Vagina (tissue), 2 donors: Measurements from ENCODE around the gene CHAF1A. TPM values are rescaled to one million over a fixed set of nuclear protein-coding genes. Genes with fewer than 3 reads are reported as not detected.

Source experiments
- DNase-seq, 2 donors: peaks; one replicate each; pipeline ENCODE4 v3.0.0-alpha.2; 2017; ENCODE audit errors: extremely low spot score in 2 of 2
- H3K27ac ChIP-seq: fragments of 200-600 bp; sonication (generic); one replicate; pipeline ENCODE4 v1.5.1; 2019
- H3K27me3 ChIP-seq: fragments of 200-600 bp; sonication (generic); one replicate; pipeline ENCODE4 v1.5.1; 2019
- H3K36me3 ChIP-seq, 2 donors: fragments of 200-600 bp; sonication (generic); one replicate each; pipeline ENCODE4 v1.5.1; 2017 to 2019
- H3K4me1 ChIP-seq: fragments of 200-600 bp; sonication (generic); one replicate; pipeline ENCODE4 v1.5.1; 2019
- H3K4me3 ChIP-seq, 2 donors: fragments of 200-600 bp; sonication (generic); 1 replicate in 1 of 2; 2 replicates in 1 of 2; pipeline ENCODE4 v1.5.1; 2016 to 2019
- H3K9me3 ChIP-seq: fragments of 200-600 bp; sonication (generic); one replicate; pipeline ENCODE4 v1.5.1; 2019
- CTCF ChIP-seq, 3 experiments: fragments of 450-650 bp in 2 of 3; fragments of 200-600 bp in 1 of 3; sonication (generic) in 1 of 3; IDR thresholded peaks; one replicate each; pipeline ENCODE4 v1.5.1; 2017 to 2019; ENCODE audit warnings: antibody characterized with exemption in 3 of 3, mild to moderate bottlenecking in 2 of 3, moderate library complexity in 2 of 3
- POLR2A ChIP-seq, 2 donors: fragments of 450-650 bp; IDR thresholded peaks; one replicate each; pipeline ENCODE4 v1.6.1; 2017; ENCODE audit warnings: antibody characterized with exemption in 2 of 2, mild to moderate bottlenecking in 2 of 2, moderate library complexity in 2 of 2
- POLR2AphosphoS5 ChIP-seq, 2 donors: sonication (generic); formaldehyde crosslinking; IDR thresholded peaks; one replicate each; pipeline ENCODE4 v1.9.0; 2017; ENCODE audit warnings: antibody characterized with exemption in 2 of 2, mild to moderate bottlenecking in 2 of 2, low read depth in 1 of 2; ENCODE audit not compliant: insufficient read depth in 1 of 2
- intact Hi-C: fragments of 100-400 bp; cut with DNase I; formaldehyde crosslinking; loops from one replicate; pipeline ENCODE4 v1.15.1; 2023
- total RNA-seq: library from RNA; depleted of rRNA; stranded (reverse); fragments of >200 nt; gene quantifications from one replicate; pipeline ENCODE4 v1.2.3, GENCODE V29; 2016

Gene CHAF1A
- 21.4 TPM for total RNA-seq

GRCh38 chr19:4402171-4403004 lies at the start of gene CHAF1A:
Gene CHAF1A (plus strand): TSS chr19:4402640. CDS start chr19:4402763, 123 bp downstream.
- Histone ChIP-seq H3K36me3 (no peaks in the 10 kb centered on the region), H3K4me1 (peaks cover 45% of the 10 kb centered on the region), H3K4me3 (peak within 1 kb of the TSS; percentile 63 to 73), H3K9me3 (no peaks in the 10 kb centered on the region), H3K27ac (peak within 1 kb of the TSS; percentile 89), H3K27me3 (no peaks in the 10 kb centered on the region)
- peak; percentile 100 for DNase-seq
- intact Hi-C loops, result no loop called here
- TF ChIP-seq POLR2AphosphoS5 (IDR thresholded peaks at IDR 0.05; ENCODE audit: insufficient read depth in 1 of 2, low read depth in 1 of 2) (peak; percentile 89 to 99), POLR2A (IDR thresholded peaks at IDR 0.05) (peak in 1 of 2 donors; percentile 75), CTCF (IDR thresholded peaks at IDR 0.05) (no peak)

- H3K4me3 ChIP-seq, result no peak overlapping the region
- TF ChIP-seq CTCF (IDR thresholded peaks at IDR 0.05) (peak in 1 of 3 experiments; percentile 72), POLR2A (IDR thresholded peaks at IDR 0.05) (no peak), POLR2AphosphoS5 (IDR thresholded peaks at IDR 0.05; ENCODE audit: insufficient read depth in 1 of 2, low read depth in 1 of 2) (no peak)
- no peaks in the 10 kb centered on the region for H3K4me1 ChIP-seq
- no peak overlapping the region for H3K27ac ChIP-seq
- H3K36me3 ChIP-seq, result peaks cover 0 to 11% of the 10 kb centered on the region in 2 donors
- intact Hi-C loops, result no loop called here
- no peaks in the 10 kb centered on the region for H3K27me3 ChIP-seq
- no peak for DNase-seq
- H3K9me3 ChIP-seq, result no peaks in the 10 kb centered on the region
Measured at GRCh38 chr19:4352701-4353121, 49.7 kb upstream of the CHAF1A start.

- no peaks in the 10 kb centered on the region for H3K4me1 ChIP-seq
- H3K9me3 ChIP-seq, result no peaks in the 10 kb centered on the region
- H3K27ac ChIP-seq, result no peak overlapping the region
- TF ChIP-seq CTCF (IDR thresholded peaks at IDR 0.05) (no peak), POLR2AphosphoS5 (IDR thresholded peaks at IDR 0.05; ENCODE audit: insufficient read depth in 1 of 2, low read depth in 1 of 2) (no peak), POLR2A (IDR thresholded peaks at IDR 0.05) (no peak)
- DNase-seq, result no peak
- no peaks in the 10 kb centered on the region for H3K27me3 ChIP-seq
- H3K36me3 ChIP-seq, result peaks cover 0 to 11% of the 10 kb centered on the region in 2 donors
- no peak overlapping the region for H3K4me3 ChIP-seq
- intact Hi-C loops, result no loop called here
Measured at GRCh38 chr19:4354282-4354681, 48.2 kb upstream of the CHAF1A start.

- H3K27me3 ChIP-seq, result no peaks in the 10 kb centered on the region
- H3K9me3 ChIP-seq, result no peaks in the 10 kb centered on the region
- H3K27ac ChIP-seq, result no peak overlapping the region
- TF ChIP-seq POLR2A (IDR thresholded peaks at IDR 0.05), result no peak
- no peak for TF ChIP-seq CTCF (IDR thresholded peaks at IDR 0.05)
- TF ChIP-seq POLR2AphosphoS5 (IDR thresholded peaks at IDR 0.05; ENCODE audit: insufficient read depth in 1 of 2, low read depth in 1 of 2), result no peak
- no peak overlapping the region for H3K4me3 ChIP-seq
- H3K4me1 ChIP-seq, result no peaks in the 10 kb centered on the region
- peaks cover 0 to 10% of the 10 kb centered on the region in 2 donors for H3K36me3 ChIP-seq
- intact Hi-C loops, result no loop called here
- DNase-seq, result no peak
Measured at GRCh38 chr19:4354897-4355296, 47.5 kb upstream of the CHAF1A start.
